BE2C (cell line): ENCODE data around the gene NRXN3.

Source experiments
- DNase-seq: peaks from one replicate; pipeline ENCODE4 v3.0.0-alpha.2; 2020
- H3K27me3 ChIP-seq: fragments of 250-450 bp; sonication (Bioruptor Pico); 2 replicates; pipeline ENCODE4 v1.5.1; 2020; ENCODE audit warnings: mild to moderate bottlenecking
- H3K36me3 ChIP-seq: fragments of 250-450 bp; sonication (Bioruptor Pico); 2 replicates; pipeline ENCODE4 v1.5.1; 2020; ENCODE audit warnings: mild to moderate bottlenecking
- H3K4me1 ChIP-seq: fragments of 250-450 bp; sonication (Bioruptor Pico); 2 replicates; pipeline ENCODE4 v1.5.1; 2020
- H3K4me3 ChIP-seq: 2 replicates; pipeline ENCODE4 v1.5.1; 2011; ENCODE audit warnings: low read depth, low read length
- H3K9me3 ChIP-seq: fragments of 250-450 bp; sonication (Bioruptor Pico); 2 replicates; pipeline ENCODE4 v1.5.1; 2020
- CTCF ChIP-seq: IDR thresholded peaks from 2 replicates; pipeline ENCODE4 v1.5.1; 2012; ENCODE audit warnings: mild to moderate bottlenecking, low read depth, low read length

NRXN3 gene

GRCh38 chr14:79411403-79412174, 1241.4 kb downstream of the NRXN3 start:
- Histone ChIP-seq H3K4me3 (no peak overlapping the region), H3K27me3 (no peaks in the 10 kb centered on the region), H3K4me1 (no peaks in the 10 kb centered on the region), H3K36me3 (no peaks in the 10 kb centered on the region), H3K9me3 (no peaks in the 10 kb centered on the region)
- no peak for TF ChIP-seq CTCF
- no peak for DNase-seq

GRCh38 chr14:79412822-79413221, 1242.6 kb downstream of the NRXN3 start:
- DNase-seq = no peak
- no peaks in the 10 kb centered on the region for H3K4me1 ChIP-seq
- no peaks in the 10 kb centered on the region for H3K9me3 ChIP-seq
- H3K27me3 ChIP-seq = no peaks in the 10 kb centered on the region
- TF ChIP-seq CTCF = no peak
- H3K36me3 ChIP-seq = no peaks in the 10 kb centered on the region
- H3K4me3 ChIP-seq = no peak overlapping the region

- no peak overlapping the region for H3K4me3 ChIP-seq
- TF ChIP-seq CTCF = no peak
- no peaks in the 10 kb centered on the region for H3K36me3 ChIP-seq
- no peaks in the 10 kb centered on the region for H3K4me1 ChIP-seq
- no peaks in the 10 kb centered on the region for H3K27me3 ChIP-seq
- DNase-seq = no peak
- H3K9me3 ChIP-seq = no peaks in the 10 kb centered on the region; the same call in 1 of the 2 replicates
Observed at GRCh38 chr14:79413734-79414428, 1243.7 kb downstream of the NRXN3 start.

- no peaks in the 10 kb centered on the region; the same call in 1 of the 2 replicates for H3K9me3 ChIP-seq
- H3K4me3 ChIP-seq = no peak overlapping the region
- H3K36me3 ChIP-seq = no peaks in the 10 kb centered on the region
- no peak for DNase-seq
- no peak for TF ChIP-seq CTCF
- H3K27me3 ChIP-seq = no peaks in the 10 kb centered on the region
- no peaks in the 10 kb centered on the region for H3K4me1 ChIP-seq
Observed at GRCh38 chr14:79415726-79416125, 1245.6 kb downstream of the NRXN3 start.

GRCh38 chr14:79417961-79418360, 1247.8 kb downstream of the NRXN3 start:
- DNase-seq = no peak
- Histone ChIP-seq H3K27me3 (no peaks in the 10 kb centered on the region), H3K36me3 (no peaks in the 10 kb centered on the region), H3K4me1 (no peaks in the 10 kb centered on the region), H3K9me3 (no peaks in the 10 kb centered on the region; the same call in 1 of the 2 replicates), H3K4me3 (no peak overlapping the region)
- TF ChIP-seq CTCF = no peak
